ENCODE measurements around the gene GNA15. TPM values are rescaled to one million over a fixed set of nuclear protein-coding genes. Genes with fewer than 3 reads are reported as not detected.

GNA15 gene
- total and polyA plus RNA-seq, 2 of the 8 experiments (the other 6 are each of a cell fraction or from before 2014, with no cell fraction given) = 0.26 to 0.45 TPM

GRCh38 chr19:3104708-3104983 is 31.2 kb upstream of the GNA15 start (continued):
- no peak for TF ChIP-seq CHD7 (IDR thresholded peaks at IDR 0.05; ENCODE audit: insufficient replicate concordance, low read length)
- no peak for TF ChIP-seq KDM4A (IDR thresholded peaks at IDR 0.05; ENCODE audit: low read depth, low read length, severe bottlenecking)
- no peak for TF ChIP-seq HDAC2 (IDR thresholded peaks at IDR 0.05; ENCODE audit: borderline replicate concordance in 1 of 2, low read depth in 2 of 2, low read length in 2 of 2)
- TF ChIP-seq SIRT6 (IDR thresholded peaks at IDR 0.05; ENCODE audit: low read length) = no peak
- no peak for TF ChIP-seq CREB1 (IDR thresholded peaks at IDR 0.05)
- TF ChIP-seq EZH2 (IDR thresholded peaks at IDR 0.05; ENCODE audit: low read depth, low read length, severe bottlenecking) = no peak
- no peak for TF ChIP-seq ASH2L (IDR thresholded peaks at IDR 0.05; ENCODE audit: low read length)
- no peak for TF ChIP-seq POLR2AphosphoS5 (IDR thresholded peaks at IDR 0.05; ENCODE audit: low read depth, low read length)
- no peak for TF ChIP-seq SIN3A (conservative IDR thresholded peaks at IDR 0.05 in 1 of 2, IDR thresholded peaks at IDR 0.05 in 1 of 2; ENCODE audit: low read depth in 1 of 2, low read length in 2 of 2)
- no peak for TF ChIP-seq RAD21 (IDR thresholded peaks at IDR 0.05 in 1 of 2, conservative IDR thresholded peaks at IDR 0.05 in 1 of 2; ENCODE audit: low read depth in 2 of 2, low read length in 2 of 2)
- no peak for TF ChIP-seq FOSL1 (IDR thresholded peaks at IDR 0.05; ENCODE audit: insufficient read depth, low read depth, low read length)
